ENCODE measurements around the gene TMEM117. TPM values are rescaled to one million over a fixed set of nuclear protein-coding genes. Genes with fewer than 3 reads are reported as not detected.

Gene TMEM117
- total and polyA plus RNA-seq, 8 donors: 1.9 to 52.5 (median 8.0) TPM

- Histone ChIP-seq H3K4me1 (peaks cover 0 to 4% (median 0%) of the 10 kb centered on the region in 4 donors), H3K27me3 (no peaks in the 10 kb centered on the region), H3K27ac (no peak overlapping the region), H3K36me3 (no peaks in the 10 kb centered on the region), H3K4me3 (no peak overlapping the region), H3K9me3 (peaks cover 0 to 15% (median 10%) of the 10 kb centered on the region in 4 donors)
- DNase-seq: no peak
- intact Hi-C loops (cut with DNase I; ENCODE audit: low total_unique reads): no loop called here
- WGBS, 5 donors: 81 to 97% (median 86%) methylated on average over 3 of the region's 3 CpGs
- TF ChIP-seq POLR2A (IDR thresholded peaks at IDR 0.05) (no peak), EP300 (IDR thresholded peaks at IDR 0.05) (no peak), POLR2AphosphoS5 (IDR thresholded peaks at IDR 0.05) (no peak), CTCF (IDR thresholded peaks at IDR 0.05) (no peak)
These were observed 143.6 kb downstream of the TMEM117 start for GRCh38 chr12:43979450-43979849.

GRCh38 chr12:43980627-43981191 lies 144.8 kb downstream of the TMEM117 start:
- H3K27ac ChIP-seq: no peak overlapping the region
- H3K36me3 ChIP-seq: no peaks in the 10 kb centered on the region
- H3K4me3 ChIP-seq: no peak overlapping the region
- H3K4me1 ChIP-seq: peaks cover 0 to 4% (median 0%) of the 10 kb centered on the region in 4 donors
- no peaks in the 10 kb centered on the region for H3K27me3 ChIP-seq
- H3K9me3 ChIP-seq: peaks cover 0 to 15% (median 10%) of the 10 kb centered on the region in 4 donors
- intact Hi-C loops (cut with DNase I; ENCODE audit: low total_unique reads): no loop called here
- no peak for TF ChIP-seq CTCF (IDR thresholded peaks at IDR 0.05)
- TF ChIP-seq POLR2AphosphoS5 (IDR thresholded peaks at IDR 0.05): no peak
- TF ChIP-seq POLR2A (IDR thresholded peaks at IDR 0.05): no peak
- no peak for DNase-seq
- whole genome bisulfite sequencing, 5 donors: 83 to 95% (median 93%) methylated on average over 6 of the region's 6 CpGs

- Histone ChIP-seq H3K4me3 (no peak overlapping the region), H3K36me3 (no peaks in the 10 kb centered on the region), H3K27ac (no peak overlapping the region), H3K9me3 (peaks cover 0 to 15% (median 10%) of the 10 kb centered on the region in 4 donors), H3K27me3 (no peaks in the 10 kb centered on the region), H3K4me1 (peaks cover 0 to 4% (median 0%) of the 10 kb centered on the region in 4 donors)
- intact Hi-C loops (cut with DNase I; ENCODE audit: low total_unique reads): no loop called here
- DNase-seq: no peak
- TF ChIP-seq EP300 (IDR thresholded peaks at IDR 0.05) (no peak), POLR2A (IDR thresholded peaks at IDR 0.05) (no peak), CTCF (IDR thresholded peaks at IDR 0.05) (no peak), POLR2AphosphoS5 (IDR thresholded peaks at IDR 0.05) (no peak)
These were observed 145.8 kb downstream of the TMEM117 start for GRCh38 chr12:43981726-43982125.

GRCh38 chr12:43982544-43982943 lies 146.7 kb downstream of the TMEM117 start:
- 71 to 86% (median 73%) methylated on average over 2 of the region's 2 CpGs for WGBS, 5 donors
- TF ChIP-seq CTCF (IDR thresholded peaks at IDR 0.05): no peak
- TF ChIP-seq POLR2A (IDR thresholded peaks at IDR 0.05): no peak
- no peak for TF ChIP-seq POLR2AphosphoS5 (IDR thresholded peaks at IDR 0.05)
- no peak for TF ChIP-seq EP300 (IDR thresholded peaks at IDR 0.05)

More at GRCh38 chr12:43982544-43982943, 146.7 kb downstream of the TMEM117 start:
- no peak for DNase-seq
- Histone ChIP-seq H3K9me3 (peaks cover 0 to 15% (median 10%) of the 10 kb centered on the region in 4 donors), H3K4me1 (peaks cover 0 to 4% (median 0%) of the 10 kb centered on the region in 4 donors), H3K36me3 (no peaks in the 10 kb centered on the region), H3K4me3 (no peak overlapping the region), H3K27ac (no peak overlapping the region), H3K27me3 (no peaks in the 10 kb centered on the region)
- intact Hi-C loops (cut with DNase I; ENCODE audit: low total_unique reads): no loop called here

Data from stomach (tissue), 9 donors.